PFSK-1 (cell line): ENCODE results near the gene ANKS1A.

Source experiments
- FOXP2 ChIP-seq: optimal IDR thresholded peaks from 2 replicates; pipeline ENCODE3; 2011; ENCODE audit warnings: borderline replicate concordance, control low read depth, inconsistent platforms; ENCODE audit not compliant: insufficient read depth; ENCODE audit errors: extremely low read length, extremely low read depth
- POLR2AphosphoS5 ChIP-seq: IDR thresholded peaks from 2 replicates; pipeline ENCODE4 v1.6.1; 2012; ENCODE audit warnings: low read depth, mild to moderate bottlenecking, control low read depth, low read length, moderate library complexity
- SIN3A ChIP-seq: IDR thresholded peaks from 2 replicates; pipeline ENCODE4 v1.6.1; 2012; ENCODE audit warnings: mild to moderate bottlenecking, low read length, moderate library complexity, borderline replicate concordance; ENCODE audit not compliant: insufficient read depth
- TAF1 ChIP-seq: IDR thresholded peaks from 2 replicates; pipeline ENCODE4 v1.6.1; 2012; ENCODE audit warnings: low read length, control low read depth, borderline replicate concordance; ENCODE audit not compliant: insufficient read depth
- TF ChIP-seq, protein P1 (sequence below), 2 experiments: IDR thresholded peaks; 2 replicates each; pipeline versions ENCODE4 v1.6.1 to v1.8.0; 2011 to 2012; ENCODE audit warnings: low read depth in 2 of 2, low read length in 2 of 2, control low read depth in 1 of 2, inconsistent platforms in 1 of 2, mild to moderate bottlenecking in 1 of 2, moderate library complexity in 1 of 2; ENCODE audit not compliant: insufficient read depth in 1 of 2

The ANKS1A gene

DNA sequence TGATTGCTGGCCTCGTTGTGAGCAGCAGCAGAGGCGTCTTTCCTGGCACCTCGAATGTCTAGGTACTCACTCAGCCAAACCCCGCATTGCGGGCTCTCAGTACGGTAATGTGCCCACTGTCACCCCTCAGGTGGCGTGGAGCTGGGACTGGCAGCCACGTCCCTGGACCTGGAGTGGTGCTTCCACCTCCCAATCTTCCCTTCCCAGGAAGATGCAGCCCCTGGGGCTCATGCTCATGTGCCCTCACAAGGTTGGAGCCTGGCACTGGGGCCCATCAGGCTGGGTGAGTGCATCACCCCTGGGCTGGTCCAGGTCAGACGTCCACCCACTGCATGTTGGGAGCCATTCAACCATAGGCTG lies 176.4 kb downstream of the ANKS1A start:
- TF ChIP-seq SIN3A (no peak), TAF1 (no peak), FOXP2 (no peak), POLR2AphosphoS5 (no peak)
- TF ChIP-seq, protein P1, sequence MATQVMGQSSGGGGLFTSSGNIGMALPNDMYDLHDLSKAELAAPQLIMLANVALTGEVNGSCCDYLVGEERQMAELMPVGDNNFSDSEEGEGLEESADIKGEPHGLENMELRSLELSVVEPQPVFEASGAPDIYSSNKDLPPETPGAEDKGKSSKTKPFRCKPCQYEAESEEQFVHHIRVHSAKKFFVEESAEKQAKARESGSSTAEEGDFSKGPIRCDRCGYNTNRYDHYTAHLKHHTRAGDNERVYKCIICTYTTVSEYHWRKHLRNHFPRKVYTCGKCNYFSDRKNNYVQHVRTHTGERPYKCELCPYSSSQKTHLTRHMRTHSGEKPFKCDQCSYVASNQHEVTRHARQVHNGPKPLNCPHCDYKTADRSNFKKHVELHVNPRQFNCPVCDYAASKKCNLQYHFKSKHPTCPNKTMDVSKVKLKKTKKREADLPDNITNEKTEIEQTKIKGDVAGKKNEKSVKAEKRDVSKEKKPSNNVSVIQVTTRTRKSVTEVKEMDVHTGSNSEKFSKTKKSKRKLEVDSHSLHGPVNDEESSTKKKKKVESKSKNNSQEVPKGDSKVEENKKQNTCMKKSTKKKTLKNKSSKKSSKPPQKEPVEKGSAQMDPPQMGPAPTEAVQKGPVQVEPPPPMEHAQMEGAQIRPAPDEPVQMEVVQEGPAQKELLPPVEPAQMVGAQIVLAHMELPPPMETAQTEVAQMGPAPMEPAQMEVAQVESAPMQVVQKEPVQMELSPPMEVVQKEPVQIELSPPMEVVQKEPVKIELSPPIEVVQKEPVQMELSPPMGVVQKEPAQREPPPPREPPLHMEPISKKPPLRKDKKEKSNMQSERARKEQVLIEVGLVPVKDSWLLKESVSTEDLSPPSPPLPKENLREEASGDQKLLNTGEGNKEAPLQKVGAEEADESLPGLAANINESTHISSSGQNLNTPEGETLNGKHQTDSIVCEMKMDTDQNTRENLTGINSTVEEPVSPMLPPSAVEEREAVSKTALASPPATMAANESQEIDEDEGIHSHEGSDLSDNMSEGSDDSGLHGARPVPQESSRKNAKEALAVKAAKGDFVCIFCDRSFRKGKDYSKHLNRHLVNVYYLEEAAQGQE (IDR thresholded peaks at IDR 0.05; ENCODE audit: insufficient read depth in 1 of 2, low read depth in 2 of 2, low read length in 2 of 2), result no peak

DNA sequence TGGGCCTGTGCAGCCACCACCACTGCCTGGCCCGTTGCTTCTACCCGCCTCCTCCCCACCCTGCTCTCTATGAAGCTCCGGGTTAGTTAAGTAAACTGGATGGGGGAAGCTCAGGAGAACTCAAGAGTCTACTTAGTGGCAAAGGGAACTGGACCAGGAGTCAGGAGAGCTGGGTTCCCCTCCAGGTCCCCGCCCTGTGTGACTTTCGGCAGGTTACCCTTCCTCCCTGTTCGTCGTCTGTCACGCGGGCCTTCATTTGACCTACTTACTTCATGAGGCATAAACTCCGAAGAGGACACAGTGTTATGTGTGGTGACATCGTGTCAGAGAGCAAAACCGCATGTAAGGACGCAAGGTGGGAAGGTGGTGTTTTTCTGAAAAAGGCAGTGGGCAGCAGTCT lies 176.8 kb downstream of the ANKS1A start:
- TF ChIP-seq TAF1, result no peak

DNA sequence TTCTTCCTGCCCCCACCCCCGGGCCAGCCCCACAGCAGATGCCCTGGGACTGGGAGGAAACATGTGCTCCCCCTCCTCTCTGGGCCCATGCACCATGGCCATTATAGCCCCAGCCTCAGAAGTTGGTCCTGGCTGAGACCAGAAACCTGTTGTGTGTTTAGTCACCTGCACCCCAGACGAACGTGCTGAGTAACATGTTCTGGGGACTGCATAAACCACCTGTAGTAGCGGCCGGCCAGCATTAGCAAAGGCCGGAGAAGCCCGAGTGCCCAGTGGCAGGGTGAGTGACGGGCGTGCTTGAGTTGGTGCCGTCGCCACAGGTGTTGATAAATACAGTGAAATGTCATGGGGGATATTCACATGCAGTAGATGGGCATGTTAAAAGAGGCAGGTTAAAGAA lies 178.2 kb downstream of the ANKS1A start:
- TF ChIP-seq, protein P1 (IDR thresholded peaks at IDR 0.05; ENCODE audit: insufficient read depth in 1 of 2, low read depth in 2 of 2, low read length in 2 of 2), result no peak
- TF ChIP-seq TAF1, result no peak
- TF ChIP-seq POLR2AphosphoS5, result no peak
- no peak for TF ChIP-seq FOXP2
- TF ChIP-seq SIN3A, result no peak

DNA sequence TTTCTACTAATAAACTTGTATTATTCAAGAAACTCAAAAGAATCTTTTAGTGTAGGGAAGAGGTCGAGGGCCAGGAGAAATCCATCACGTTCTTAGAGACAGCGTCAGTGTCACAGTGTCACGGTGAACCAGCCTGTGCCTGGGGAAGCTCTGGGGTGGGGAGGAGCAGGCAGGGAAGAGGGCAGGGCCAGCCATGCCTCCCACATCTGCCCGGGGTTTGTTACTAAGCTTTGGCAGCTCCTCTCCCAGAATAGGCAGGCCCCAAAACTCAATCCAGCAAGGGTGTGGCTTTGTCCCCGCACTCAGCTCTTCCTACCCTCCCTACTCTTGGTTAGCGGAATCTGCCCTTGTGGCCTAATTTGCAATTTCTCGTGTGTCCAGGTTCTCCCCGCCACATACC lies 179.2 kb downstream of the ANKS1A start:
- TF ChIP-seq SIN3A, result no peak
- TF ChIP-seq POLR2AphosphoS5, result no peak
- TF ChIP-seq FOXP2, result no peak
- TF ChIP-seq, protein P1 (IDR thresholded peaks at IDR 0.05; ENCODE audit: insufficient read depth in 1 of 2, low read depth in 2 of 2, low read length in 2 of 2), result no peak
- TF ChIP-seq TAF1, result no peak

DNA sequence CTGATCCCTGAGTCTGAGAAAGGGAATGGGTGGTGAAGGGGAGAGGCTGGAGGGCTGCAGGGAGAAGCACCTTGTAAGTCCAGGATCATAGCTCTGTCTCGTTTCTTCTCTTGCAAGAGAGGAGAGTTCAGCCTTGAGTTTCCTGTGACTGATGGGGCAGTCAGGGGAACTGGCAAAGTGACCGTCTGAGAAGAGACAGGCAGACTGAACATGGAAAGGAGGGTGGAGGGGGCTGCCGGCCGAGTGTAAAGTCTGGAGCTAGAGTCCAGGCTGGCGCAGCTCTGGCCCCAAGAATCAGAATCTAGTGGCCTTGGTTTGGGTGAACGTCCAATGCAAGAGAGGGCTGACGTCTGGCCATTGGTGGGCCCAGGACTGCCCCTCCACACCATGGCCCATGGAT lies 179.6 kb downstream of the ANKS1A start:
- TF ChIP-seq, protein P1 (IDR thresholded peaks at IDR 0.05; ENCODE audit: insufficient read depth in 1 of 2, low read depth in 2 of 2, low read length in 2 of 2), result no peak
- TF ChIP-seq TAF1 (no peak), POLR2AphosphoS5 (no peak), FOXP2 (no peak), SIN3A (no peak)

DNA sequence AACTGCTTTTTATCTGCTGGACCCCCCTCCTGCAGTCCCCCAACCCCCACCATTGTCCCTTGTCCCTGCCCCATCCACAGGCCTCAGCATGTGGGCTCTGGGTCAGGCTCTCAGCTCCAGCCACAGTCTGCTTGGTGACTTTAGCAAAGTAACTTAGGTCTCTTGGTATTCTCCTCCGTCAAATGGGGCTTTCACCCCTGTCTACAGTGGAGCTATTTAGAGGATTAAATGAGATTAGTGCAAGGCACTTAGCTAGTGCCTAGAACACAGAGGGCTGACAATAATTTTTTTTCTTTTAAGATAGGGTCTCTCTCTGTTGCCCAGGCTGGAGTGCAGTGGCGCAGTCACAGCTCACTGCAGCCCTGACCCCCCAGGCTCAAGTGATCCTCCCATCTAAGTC lies 180.2 kb downstream of the ANKS1A start:
- TF ChIP-seq FOXP2 (no peak), TAF1 (no peak), POLR2AphosphoS5 (no peak), SIN3A (no peak)
- TF ChIP-seq, protein P1 (IDR thresholded peaks at IDR 0.05; ENCODE audit: insufficient read depth in 1 of 2, low read depth in 2 of 2, low read length in 2 of 2), result no peak
